Measurements from ENCODE around the gene GSK3B. TPM values are rescaled to one million over a fixed set of nuclear protein-coding genes. Genes with fewer than 3 reads are reported as not detected.
A peak's percentile ranks its signal among the peaks of the same experiment; 100 is the strongest.

GSK3B gene
- polyA plus RNA-seq, 3 donors = 41.2 to 47.6 (median 44.2) TPM

DNA sequence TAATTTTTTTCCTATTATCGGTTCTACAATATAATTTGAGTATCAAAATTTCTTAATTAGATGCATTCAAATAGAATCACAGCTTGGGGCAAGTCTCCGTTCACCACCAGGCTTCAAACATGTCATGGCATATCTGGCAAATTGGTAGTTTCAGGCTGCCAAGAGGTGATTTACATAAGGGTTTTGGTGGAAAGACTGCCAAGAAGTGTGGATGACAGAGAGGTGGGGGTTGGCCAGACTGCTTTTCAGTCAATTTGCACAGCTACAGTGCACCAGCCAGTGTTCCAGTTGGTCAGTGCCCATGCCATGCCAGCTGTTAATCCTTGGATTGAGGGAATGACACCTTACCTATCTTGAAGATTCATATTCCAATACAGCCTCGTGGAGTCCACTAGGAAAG is 8.4 kb upstream of the GSK3B start:
- DNase-seq = no peak

DNA sequence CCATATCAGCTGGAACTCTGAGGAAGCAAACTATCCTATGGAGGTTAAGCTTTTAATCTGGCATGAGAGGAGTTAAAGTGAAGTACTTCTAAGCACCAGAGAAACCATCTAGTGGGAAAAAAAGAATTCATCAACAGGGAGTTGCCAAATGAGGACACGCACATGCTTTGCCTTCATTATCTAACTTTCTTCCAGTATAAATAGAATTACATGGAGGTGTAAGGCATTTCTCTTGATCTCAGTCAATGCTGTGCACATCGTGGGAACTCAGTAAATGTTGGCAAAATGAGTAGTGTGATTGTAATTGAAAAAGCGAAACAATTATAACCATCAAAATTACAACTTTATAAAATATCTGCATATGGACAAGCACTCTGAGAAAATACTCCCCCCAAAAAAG is 8.0 kb upstream of the GSK3B start:
- DNase-seq = no peak

DNA sequence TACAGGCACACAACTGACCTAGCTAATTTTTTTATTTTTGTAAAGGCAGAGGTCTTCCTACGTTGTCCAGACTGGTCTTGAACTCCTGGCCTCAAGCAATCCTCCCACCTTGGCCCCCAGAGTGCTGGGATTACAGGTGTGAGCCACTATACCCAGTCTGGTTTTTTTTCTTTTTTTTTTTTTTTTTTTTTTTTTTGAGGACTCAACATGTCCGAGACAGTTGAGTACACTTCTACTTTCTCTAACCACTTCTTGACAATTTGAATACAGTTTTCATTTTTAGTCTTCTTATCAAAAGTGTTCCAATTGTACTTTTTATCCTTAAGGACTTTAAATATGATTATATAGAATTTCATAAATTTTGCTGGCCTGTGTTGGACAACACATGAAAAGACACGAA is 7.4 kb upstream of the GSK3B start:
- no peak for DNase-seq

DNA sequence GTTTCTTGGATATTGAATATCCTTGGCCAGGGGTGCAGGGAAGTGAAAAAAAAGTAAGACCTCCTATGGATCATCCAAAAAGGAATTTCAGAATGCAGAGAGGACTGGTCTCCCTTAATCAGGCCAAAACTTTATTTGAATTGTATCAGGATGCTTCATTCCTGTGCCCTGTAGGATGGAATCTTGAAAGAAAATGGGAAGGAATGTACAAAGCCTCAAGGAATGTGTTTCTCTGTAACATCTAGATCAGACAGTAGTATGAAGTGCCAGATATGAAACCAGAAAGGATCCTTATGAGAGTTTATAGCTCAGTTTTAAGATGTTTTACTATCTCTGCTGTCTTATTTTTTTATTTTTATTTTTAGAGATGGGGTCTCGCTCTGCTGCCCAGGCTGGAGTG is 6.5 kb upstream of the GSK3B start:
- no peak for DNase-seq

DNA sequence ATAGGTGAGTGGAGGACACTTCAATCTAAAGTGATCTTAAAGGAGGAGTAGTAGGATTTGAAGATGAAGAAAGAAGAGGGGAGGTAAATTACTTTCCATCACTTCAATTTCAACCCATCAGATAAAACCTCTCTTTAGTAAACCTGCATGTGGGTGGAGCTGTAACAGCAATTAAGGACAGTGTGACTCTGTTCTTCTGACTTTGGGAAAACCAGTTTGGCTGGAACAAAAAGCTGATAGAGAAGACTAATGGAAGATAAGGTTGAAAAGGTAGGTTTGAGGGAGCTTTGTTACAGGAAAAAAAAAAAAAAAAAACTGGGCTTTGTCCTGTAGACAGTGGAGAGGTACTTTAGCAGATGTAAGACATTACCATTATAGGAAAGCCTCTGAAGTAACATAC is 4.5 kb upstream of the GSK3B start:
- DNase-seq = no peak

DNA sequence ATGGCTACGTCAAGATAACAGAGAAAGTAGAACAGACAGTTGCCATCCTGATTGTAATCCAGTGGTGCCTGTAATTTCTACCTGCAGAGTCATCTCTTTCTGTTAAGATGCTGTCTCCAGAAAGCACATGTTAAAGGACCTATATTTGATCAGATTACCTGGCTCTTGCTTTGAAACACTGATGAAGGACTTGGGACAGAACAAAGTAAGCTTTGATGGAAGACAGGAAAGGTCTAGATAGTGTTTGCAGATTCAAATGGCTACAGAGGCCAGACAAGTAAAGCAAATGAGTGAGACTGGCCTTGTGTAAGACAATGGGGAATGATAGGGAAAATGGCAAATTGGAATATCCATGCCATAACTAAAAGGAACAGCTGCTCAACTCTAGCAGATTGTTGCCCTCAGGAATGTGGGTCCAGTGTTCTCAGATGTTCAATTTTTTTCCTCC is 1.8 kb upstream of the GSK3B start:
- DNase-seq = no peak

DNA sequence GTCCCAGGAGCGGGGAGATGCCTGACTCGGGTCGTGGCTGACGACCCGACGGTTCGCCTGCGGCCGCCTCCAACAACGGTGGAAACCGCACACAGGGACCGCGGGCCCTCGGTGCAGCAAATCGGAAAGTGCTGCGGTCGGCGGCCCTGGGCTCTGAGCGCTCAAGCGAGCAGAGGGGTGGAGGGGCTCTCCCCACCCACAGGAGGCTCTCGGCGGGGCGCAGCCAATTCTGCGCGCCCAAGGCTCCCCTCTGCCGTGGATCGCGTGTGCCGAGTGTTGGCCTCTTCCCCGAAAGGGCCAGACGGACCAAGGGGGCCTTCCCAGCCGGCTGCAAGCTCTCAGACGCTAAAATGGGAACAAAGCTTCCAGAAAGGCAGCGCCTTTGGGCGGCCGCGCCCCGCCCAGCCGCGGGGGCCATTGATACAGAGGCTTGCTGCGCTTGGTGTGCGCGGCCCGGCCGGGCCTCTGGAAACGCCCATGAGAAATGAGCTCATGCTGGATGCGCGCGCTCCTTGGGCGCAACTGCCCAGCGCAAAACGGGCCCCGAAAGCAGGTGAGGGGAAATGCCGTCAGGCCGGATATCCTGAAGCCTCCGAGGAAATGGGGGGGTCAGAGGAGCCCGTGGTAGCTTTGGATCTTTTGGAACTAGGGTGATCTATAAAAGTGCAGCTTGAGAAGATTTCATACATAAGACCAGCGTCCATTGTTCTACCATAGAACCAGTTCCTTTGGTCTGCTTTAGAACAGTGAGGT is 1.2 kb upstream of the GSK3B start:
- DNase-seq = peak; percentile 94

DNA sequence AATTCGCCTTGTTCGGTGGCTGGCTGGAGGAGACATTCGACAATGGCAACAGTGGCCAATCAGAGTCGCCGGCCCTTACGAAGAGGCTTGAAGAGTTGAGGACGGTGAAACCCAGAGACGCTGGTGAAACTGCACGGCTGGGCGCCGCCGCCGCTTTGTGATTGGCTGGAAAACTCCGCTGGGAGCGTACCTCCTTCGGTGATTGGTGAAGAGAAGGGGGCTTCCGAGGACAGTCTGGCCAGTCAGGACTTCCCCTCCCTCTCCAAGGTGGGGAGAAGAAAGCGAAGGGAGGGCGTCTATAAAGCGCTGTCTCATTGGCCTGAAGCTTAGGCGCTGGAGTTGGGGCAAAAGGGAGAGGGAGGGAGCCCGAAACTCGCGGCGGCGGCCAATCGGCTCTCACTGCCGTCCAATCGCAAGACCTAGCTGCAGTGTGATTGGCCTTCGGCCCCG is 554 bp upstream of the GSK3B start:
- peak; percentile 100 for DNase-seq

DNA sequence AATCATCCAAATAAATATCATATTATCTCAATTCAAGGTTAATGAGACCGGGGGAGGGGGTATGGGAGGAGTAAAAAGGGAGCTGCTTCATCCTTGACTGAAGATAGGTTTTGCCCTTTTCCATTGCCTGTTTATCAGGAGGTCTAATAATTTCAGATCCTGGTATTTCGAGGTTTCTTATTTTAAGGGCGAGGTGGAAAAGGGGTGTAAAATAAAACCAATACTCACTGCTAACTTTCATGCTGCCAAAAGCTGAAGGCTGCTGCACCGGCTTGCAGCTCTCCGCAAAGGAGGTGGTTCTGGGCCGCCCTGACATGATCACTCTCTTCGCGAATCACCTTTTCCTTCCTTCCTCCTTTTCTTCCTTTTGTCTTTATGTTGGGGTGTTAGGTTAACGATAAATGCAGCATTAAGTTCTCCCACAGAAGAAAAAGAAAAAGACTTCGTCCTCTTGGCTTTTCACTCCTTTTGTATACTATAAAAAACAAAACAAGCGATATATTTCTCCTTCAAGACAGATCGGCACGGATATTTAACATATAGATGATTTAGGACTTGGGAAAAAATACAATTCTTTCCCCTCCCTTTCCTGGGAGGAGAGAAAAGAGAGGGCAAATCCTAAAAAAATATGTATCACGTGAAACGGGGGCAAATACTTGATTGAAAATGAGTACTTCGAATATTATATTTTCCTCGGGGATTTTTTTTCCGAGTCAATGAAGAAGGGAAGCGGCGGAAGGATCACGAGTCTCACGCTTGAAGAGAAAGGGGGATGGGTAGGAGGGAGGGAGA is 932 bp downstream of the GSK3B start:
- DNase-seq = peak; percentile 86

DNA sequence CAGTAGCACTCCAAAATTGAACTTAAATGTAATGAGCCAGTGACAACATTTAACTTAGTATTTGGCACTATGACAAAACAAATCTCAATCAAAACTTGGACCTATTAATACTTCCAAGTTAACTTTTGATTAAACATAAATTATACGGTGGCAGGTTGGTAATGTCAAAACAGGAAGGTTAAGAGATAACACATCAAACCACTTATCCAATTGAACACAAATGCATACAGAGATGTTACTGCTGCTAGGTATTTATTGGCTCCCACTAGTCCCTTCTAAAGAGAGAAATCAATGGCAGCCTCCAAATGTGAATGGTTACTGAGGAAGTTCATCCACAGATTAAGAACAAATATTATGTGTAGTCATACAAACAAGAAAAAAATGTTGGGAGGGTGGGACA is 1.8 kb downstream of the GSK3B start:
- DNase-seq = no peak

DNA sequence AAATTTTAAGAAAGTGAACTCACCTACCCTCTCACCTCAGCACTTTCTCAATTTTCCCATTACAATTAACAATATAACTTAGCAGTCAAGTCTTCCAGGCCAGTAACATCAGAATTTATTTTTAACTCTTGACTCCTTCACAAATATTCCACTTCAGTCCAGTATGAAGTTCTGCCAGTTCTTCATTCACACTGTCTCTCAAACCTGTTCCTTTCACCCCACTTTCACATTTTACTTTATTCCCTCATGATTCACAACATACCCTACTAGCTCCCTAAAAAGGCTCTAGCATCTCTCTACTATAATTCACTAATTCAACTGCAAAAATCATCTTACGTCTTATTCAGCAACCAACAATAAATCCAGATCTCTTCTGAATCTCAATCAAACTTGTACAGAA is 3.8 kb downstream of the GSK3B start:
- no peak for DNase-seq

DNA sequence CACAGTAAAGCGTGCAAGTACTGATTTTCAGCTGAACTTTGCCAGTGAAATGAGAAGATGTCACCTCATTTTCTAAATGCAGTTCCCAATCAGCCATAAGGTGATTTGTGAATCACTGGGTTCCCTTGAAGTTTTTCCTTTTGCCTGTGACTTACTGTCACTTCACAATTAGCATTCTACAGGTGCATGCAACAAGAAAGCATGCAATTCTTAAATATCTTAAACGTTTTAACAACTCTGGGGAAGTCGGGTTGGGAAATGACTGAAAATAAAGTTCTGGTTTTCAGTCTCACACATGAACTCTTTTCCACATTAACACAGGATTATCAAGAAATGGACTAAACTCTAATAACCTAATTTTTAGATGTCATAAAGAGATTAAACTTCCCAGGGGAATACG is 5.2 kb downstream of the GSK3B start:
- DNase-seq = no peak

DNA sequence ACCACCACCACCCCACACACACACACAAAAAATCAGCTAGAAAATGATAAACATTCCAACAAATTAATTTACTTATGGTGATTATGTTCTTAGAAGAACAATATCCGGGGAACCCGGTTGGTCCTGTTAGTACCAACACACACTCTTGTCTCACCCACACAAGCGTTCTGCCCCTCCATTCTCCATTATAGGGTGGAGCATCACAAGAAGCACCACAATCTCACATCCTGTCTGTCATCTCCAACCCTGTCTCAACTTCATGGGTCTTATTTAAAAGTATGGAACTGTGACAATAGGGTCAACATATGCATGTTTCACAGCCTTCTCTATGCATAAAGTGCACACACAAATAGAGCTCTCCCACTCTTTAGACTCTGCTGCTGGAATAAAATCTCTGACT is 5.6 kb downstream of the GSK3B start:
- no peak for DNase-seq

DNA sequence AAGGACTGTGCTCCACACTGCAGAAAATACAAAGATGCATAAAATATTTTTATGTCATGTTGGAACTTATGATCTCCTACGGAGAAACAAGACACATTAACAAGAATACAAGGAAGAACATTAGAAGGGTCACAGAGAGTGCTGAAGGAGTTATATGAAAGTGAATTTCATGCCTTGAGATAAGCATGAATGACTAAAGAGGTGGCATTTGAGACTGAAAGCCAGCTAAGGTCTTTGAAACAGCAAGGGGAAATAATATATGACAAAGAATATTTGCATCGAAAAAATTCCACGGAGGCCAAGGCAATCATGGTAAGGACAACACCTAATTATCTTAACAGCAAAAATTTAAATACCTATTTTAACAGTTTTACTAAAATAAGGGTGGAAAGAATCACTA is 12.5 kb downstream of the GSK3B start:
- DNase-seq = no peak

DNA sequence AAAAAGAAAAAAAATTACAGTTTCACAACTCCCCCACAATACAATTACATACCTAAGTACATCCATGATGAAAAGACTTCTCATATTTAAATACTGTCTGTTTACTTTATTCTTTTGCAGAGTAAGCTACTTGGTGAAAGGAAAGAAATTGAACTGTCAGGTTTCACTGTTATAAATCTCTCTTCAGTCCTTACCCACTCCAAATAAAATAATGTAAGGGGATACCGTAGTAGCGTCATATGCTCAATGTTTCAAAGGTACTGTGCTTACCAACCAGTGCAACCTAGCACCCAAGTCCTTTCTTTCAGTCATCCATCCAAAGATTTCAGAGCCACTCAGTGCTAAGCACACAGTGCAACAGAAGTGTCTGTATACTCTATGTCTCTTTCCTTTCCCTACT is 13.4 kb downstream of the GSK3B start:
- no peak for DNase-seq

DNA sequence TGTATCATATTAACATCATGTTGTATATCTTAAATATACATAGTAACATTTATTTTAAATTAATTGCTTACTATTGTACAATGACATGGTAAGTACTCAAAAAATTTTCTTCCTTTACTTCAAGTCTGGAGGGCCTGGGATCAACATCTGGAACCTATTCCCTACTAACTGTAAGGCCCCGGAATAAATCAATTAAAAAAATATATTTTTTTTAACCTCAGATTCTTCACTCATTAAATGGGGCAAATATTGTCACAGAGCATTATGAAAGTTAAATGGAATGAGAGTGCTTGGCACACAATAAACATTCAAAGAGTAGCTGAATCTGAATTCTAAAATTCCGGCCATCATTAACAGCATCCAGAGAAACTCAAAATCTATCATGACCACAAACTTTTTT is 16.5 kb downstream of the GSK3B start:
- DNase-seq = no peak

DNA sequence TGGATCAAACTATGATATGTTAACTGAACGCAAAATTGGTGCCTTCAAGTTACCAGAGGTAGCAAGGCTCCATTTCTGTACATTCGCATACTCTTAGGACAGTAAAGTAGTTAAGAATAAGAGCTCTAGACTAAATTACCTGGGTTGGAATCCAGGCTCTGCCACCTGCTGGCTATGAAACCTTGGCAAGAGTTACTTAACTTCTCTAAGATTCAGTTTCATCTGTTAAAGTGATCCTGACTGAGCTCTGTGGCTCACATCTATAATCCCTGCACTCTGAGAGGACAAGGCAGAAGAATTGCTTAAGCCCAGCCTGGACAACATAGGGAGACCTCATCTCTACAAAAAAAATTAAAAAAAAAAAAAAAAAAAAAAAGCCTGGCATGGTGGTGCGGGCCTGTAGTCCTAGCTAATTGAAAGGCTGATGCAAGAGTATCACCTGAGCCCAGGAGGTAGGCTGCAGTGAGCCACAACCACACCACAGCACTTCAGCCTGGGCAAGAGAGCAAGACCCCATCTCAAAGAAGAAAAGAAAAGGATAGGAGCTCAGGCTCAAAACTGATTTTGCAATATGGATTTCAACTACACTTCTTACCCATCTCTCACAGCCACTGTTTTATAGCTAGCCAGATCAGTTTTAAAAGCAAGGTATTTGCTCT is 21.3 kb downstream of the GSK3B start:
- no peak for DNase-seq

DNA sequence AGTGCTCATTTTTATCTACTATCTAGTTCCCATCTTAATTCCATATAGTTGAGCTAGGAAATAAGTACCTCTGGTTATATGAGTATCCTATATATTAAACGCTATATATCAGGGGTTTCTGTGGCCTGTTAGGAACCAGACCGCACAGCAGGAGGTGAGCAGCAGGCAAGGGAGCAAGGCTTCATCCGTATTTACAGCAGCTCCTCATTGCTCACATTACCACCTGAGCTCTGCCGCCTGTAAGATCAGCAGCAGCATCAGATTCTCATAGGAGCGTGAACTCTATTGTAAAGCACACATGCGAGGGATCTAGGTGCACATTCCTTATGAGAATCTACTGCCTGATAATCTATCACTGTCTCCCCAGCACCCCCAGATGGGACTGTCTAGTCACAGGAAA is 23.0 kb downstream of the GSK3B start:
- DNase-seq = no peak

DNA sequence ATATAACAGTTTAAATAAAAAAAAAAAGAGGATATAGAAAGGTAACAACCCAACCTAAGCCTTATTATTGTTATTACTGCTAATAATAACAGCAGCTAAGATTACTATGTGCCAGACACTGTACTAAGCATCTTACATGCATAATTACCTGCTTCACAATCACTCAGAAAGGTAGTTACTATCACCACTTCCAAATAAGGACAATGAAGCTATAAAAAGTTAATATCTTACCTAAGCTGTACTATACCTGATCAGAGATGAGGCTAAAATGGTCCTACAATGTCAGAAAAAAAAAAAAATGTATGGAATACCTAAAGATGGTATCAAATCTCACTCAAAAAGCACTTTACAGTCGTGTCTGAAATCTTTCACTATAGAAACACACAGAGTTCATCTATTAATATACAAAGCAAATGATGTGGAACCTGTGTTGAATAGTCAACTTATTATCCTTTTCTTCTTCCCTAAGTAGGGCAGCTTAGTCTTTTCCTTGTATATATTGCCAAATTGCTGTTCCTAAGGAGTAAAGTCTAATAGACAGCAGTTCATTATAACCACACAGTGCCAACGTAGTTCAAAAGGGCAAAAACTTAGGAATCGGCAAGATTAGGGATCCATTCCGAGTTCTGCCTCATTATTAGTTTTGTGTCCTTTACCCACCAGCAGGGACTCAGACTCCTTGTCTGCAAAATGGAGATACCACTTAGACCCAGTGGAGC is 23.8 kb downstream of the GSK3B start:
- DNase-seq = no peak

DNA sequence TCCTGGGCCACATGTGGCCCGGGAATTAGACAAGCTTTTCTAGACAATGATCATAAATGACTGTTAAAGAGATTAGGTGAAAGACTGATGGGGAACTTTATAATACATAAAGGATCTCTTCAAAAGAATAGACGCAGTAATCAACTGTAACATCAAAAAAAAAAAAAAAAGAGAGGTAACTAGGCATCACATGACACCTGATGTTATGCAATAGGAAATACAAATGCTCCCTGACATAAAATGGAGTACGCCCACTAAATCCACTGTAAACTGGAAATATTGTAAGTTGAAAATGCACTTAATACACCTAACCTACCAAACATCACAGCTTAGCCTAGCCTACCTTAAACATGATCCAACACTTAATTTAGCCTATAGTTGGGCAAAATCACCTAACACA is 27.2 kb downstream of the GSK3B start:
- DNase-seq = no peak

DNA sequence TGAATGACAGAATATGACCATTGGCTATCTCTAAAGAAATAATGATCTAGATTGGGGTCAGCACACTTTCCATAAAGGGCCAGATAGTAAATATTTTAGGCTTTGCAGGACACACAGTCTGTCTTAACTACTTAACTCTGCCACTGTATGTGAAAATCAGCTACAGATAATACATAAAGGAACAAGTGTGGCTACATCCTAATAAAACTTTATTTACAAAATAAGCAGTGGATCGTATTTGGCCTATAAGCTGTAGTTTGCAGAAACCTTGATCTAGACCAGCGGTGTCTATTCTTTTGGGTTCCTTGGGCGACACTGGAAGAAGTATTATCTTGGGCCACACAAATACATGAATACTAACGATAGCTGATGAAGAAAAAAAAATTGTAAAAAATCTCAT is 27.6 kb downstream of the GSK3B start:
- no peak for DNase-seq

DNA sequence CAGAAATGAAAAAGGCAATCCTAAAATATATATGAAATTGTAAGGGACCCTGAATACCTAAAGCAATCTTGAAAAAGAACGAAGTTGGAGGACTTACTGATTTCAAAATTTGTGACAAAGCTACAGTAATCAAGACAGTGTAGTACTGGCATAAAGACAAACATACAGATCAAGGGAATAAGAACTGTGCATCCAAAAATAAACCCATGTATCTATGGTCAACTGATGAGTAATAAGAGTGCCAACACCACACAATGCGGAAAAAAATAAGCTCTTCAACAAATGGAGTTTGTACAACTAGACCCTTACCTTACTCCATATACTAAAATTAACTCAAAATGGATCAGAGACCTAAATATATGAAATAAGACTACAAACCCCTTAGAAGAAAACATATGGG is 29.6 kb downstream of the GSK3B start:
- no peak for DNase-seq

Measured in renal pelvis (tissue), 4 donors.